Natural killer cell (primary cell): ENCODE data around the gene SLC4A9. TPM values are rescaled to one million over a fixed set of nuclear protein-coding genes. Genes with fewer than 3 reads are reported as not detected.

Experiments
- ATAC-seq, 3 donors: fragments of 150-1000 bp in 2 of 3; fragments of 200-7000 bp in 1 of 3; cut with Tn5 transposase; 1 replicate in 1 of 3; 2 replicates in 2 of 3; pipeline ENCODE4 v1.10.0; 2021; ENCODE audit warnings: mild to moderate bottlenecking in 2 of 3, moderate library complexity in 2 of 3
- DNase-seq, 2 donors: peaks; one replicate each; pipeline versions ENCODE4 v3.0.0 to v3.0.0-alpha.2; 2013 to 2021; ENCODE audit warnings: mixed read lengths in 1 of 2
- H3K27ac ChIP-seq: one replicate; pipeline ENCODE4 v1.5.1; 2013; ENCODE audit warnings: mild to moderate bottlenecking, low read length
- H3K27me3 ChIP-seq: one replicate; pipeline ENCODE4 v1.6.1; 2013; ENCODE audit warnings: low read length; ENCODE audit not compliant: control insufficient read depth, insufficient read depth
- H3K36me3 ChIP-seq: one replicate; pipeline ENCODE4 v1.6.1; 2013; ENCODE audit warnings: low read length; ENCODE audit not compliant: control insufficient read depth, insufficient read depth
- H3K4me1 ChIP-seq: one replicate; pipeline ENCODE4 v1.6.1; 2013; ENCODE audit warnings: low read length; ENCODE audit not compliant: control insufficient read depth, insufficient read depth
- H3K4me3 ChIP-seq: one replicate; pipeline ENCODE4 v1.5.1; 2013; ENCODE audit warnings: low read length
- H3K9me3 ChIP-seq: one replicate; pipeline ENCODE4 v1.6.1; 2013; ENCODE audit warnings: low read length; ENCODE audit not compliant: control insufficient read depth, insufficient read depth
- H3K27ac Mint-ChIP-seq, 2 donors: one replicate each; pipeline ENCODE4 v1.8.0; 2022; ENCODE audit warnings: mild to moderate bottlenecking in 2 of 2, mixed read lengths in 2 of 2, moderate library complexity in 1 of 2
- H3K27me3 Mint-ChIP-seq, 2 donors: one replicate each; pipeline ENCODE4 v1.8.0; 2022; ENCODE audit warnings: low read depth in 2 of 2, mixed read lengths in 2 of 2
- H3K36me3 Mint-ChIP-seq: one replicate; pipeline ENCODE4 v1.8.0; 2022; ENCODE audit warnings: mixed read lengths
- H3K4me1 Mint-ChIP-seq, 2 donors: one replicate each; pipeline ENCODE4 v1.8.0; 2022; ENCODE audit warnings: mixed read lengths in 2 of 2
- H3K4me3 Mint-ChIP-seq: one replicate; pipeline ENCODE4 v1.8.0; 2022; ENCODE audit warnings: mild to moderate bottlenecking, moderate library complexity, mixed read lengths
- H3K9me3 Mint-ChIP-seq, 2 donors: one replicate each; pipeline ENCODE4 v1.8.0; 2022; ENCODE audit warnings: mixed read lengths in 2 of 2
- WGBS: methylation state at CpG from one replicate; pipeline ENCODE4 v1.1.7; 2013; ENCODE audit warnings: missing lambda C conversion rate; ENCODE audit not compliant: insufficient coverage; 5-methylcytosine and 5-hydroxymethylcytosine counted together
- intact Hi-C: fragments of 100-400 bp; cut with micrococcal nuclease; formaldehyde crosslinking; loops from one replicate; pipeline ENCODE4 v1.14.2; 2022
- total RNA-seq, 4 donors: library from RNA; stranded (reverse); fragments of 120-200 nt in 1 of 4; gene quantifications; one replicate each; pipeline versions ENCODE4 v1.2.3 to v1.2.4, GENCODE V29; 2013 to 2022
- TF ChIP-seq, protein P1 (sequence below): fragments of 200-600 bp; IDR thresholded peaks from one replicate; pipeline ENCODE4 v1.8.0; 2022; ENCODE audit warnings: antibody characterized with exemption

Gene SLC4A9
- total RNA-seq, 3 donors from 2014 or later (not counting 1 experiment from before 2014, with no cell fraction given) = not detected

GRCh38 chr5:140424135-140424534 lies 64.1 kb downstream of the SLC4A9 start:
- H3K27ac Mint-ChIP-seq = no peak overlapping the region
- H3K27me3 ChIP-seq = no peaks in the 10 kb centered on the region

More at GRCh38 chr5:140424135-140424534, 64.1 kb downstream of the SLC4A9 start:
- intact Hi-C loops = no loop called here
- no peak overlapping the region for H3K4me3 ChIP-seq
- no peaks in the 10 kb centered on the region for H3K36me3 Mint-ChIP-seq
- TF ChIP-seq, protein P1, sequence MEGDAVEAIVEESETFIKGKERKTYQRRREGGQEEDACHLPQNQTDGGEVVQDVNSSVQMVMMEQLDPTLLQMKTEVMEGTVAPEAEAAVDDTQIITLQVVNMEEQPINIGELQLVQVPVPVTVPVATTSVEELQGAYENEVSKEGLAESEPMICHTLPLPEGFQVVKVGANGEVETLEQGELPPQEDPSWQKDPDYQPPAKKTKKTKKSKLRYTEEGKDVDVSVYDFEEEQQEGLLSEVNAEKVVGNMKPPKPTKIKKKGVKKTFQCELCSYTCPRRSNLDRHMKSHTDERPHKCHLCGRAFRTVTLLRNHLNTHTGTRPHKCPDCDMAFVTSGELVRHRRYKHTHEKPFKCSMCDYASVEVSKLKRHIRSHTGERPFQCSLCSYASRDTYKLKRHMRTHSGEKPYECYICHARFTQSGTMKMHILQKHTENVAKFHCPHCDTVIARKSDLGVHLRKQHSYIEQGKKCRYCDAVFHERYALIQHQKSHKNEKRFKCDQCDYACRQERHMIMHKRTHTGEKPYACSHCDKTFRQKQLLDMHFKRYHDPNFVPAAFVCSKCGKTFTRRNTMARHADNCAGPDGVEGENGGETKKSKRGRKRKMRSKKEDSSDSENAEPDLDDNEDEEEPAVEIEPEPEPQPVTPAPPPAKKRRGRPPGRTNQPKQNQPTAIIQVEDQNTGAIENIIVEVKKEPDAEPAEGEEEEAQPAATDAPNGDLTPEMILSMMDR = no peak
- H3K27ac ChIP-seq = no peak overlapping the region
- H3K9me3 Mint-ChIP-seq = no peaks in the 10 kb centered on the region
- no peaks in the 10 kb centered on the region for H3K9me3 ChIP-seq
- H3K36me3 ChIP-seq = no peaks in the 10 kb centered on the region
- 86% methylated on average over 3 of the region's 3 CpGs for WGBS
- no peaks in the 10 kb centered on the region for H3K27me3 Mint-ChIP-seq
- DNase-seq (no peak), ATAC-seq (no peak)
- peaks cover 6% of the 10 kb centered on the region for H3K4me1 ChIP-seq
- peaks cover 46 to 52% of the 10 kb centered on the region in 2 donors for H3K4me1 Mint-ChIP-seq
- no peak overlapping the region for H3K4me3 Mint-ChIP-seq

Other genes with a start within 250 kb of the SLC4A9 start
- gene PURA, start 246.1 kb upstream of the SLC4A9 start, total RNA-seq = 10 to 100 TPM in 1 of 3 donors, 1 to 10 TPM in 2; 8.1 to 12.0 (median 9.8) TPM
- gene IGIP, start 234.3 kb upstream of the SLC4A9 start, total RNA-seq = 1 to 10 TPM; 2.2 to 4.0 (median 4.0) TPM
- 1 to 10 TPM; 3.9 to 4.9 (median 4.2) TPM for gene CYSTM1, start 185.0 kb upstream of the SLC4A9 start, total RNA-seq
- gene PFDN1, start 57.1 kb upstream of the SLC4A9 start, total RNA-seq = 10 to 100 TPM; 28.0 to 39.1 (median 37.6) TPM
- gene HBEGF, start 13.6 kb upstream of the SLC4A9 start, total RNA-seq = 1 to 10 TPM; 5.1 to 9.9 (median 7.8) TPM
- 100 to 1,000 TPM; 225 to 239 (median 230) TPM for gene ANKHD1, start 41.6 kb downstream of the SLC4A9 start, total RNA-seq
- 1 to 10 TPM; 5.8 to 9.4 (median 6.0) TPM for gene EIF4EBP3, start 187.5 kb downstream of the SLC4A9 start, total RNA-seq
- gene SRA1, start 197.3 kb downstream of the SLC4A9 start, total RNA-seq = 10 to 100 TPM; 42.2 to 66.4 (median 59.4) TPM
- gene APBB3, start 204.4 kb downstream of the SLC4A9 start, total RNA-seq = 10 to 100 TPM; 44.0 to 44.9 (median 44.4) TPM
- gene SLC35A4, start 204.6 kb downstream of the SLC4A9 start, total RNA-seq = 10 to 100 TPM; 63.1 to 76.1 (median 72.3) TPM